Endothelial cell of umbilical vein (primary cell): ENCODE measurements around the gene GNE. TPM values are rescaled to one million over a fixed set of nuclear protein-coding genes. Genes with fewer than 3 reads are reported as not detected.

Experiments
- BruUV-seq: library from RNA; stranded (reverse); fragments of 400-500 nt; replicated peaks from 2 replicates; lab custom pipeline; 2021; lab: Mats Ljungman, UMichigan
- CTCF ChIA-PET: fragments of 300-600, 350-600 bp; sonication (Branson Sonifier 250); formaldehyde crosslinking; loops from one replicate; lab custom pipeline; 2021; ENCODE audit warnings: antibody characterized with exemption, inconsistent platforms; lab: Charles Lee
- POLR2A ChIA-PET: fragments of 300-600, 350-600 bp; sonication (Branson Sonifier 250); formaldehyde crosslinking; loops from one replicate; lab custom pipeline; 2021; ENCODE audit warnings: antibody characterized with exemption, inconsistent platforms; lab: Charles Lee
- DNase-seq: peaks from one replicate; pipeline ENCODE4 v3.0.0-alpha.2; 2011; ENCODE audit warnings: low read depth, low spot score
- FAIRE-seq: peaks from 2 replicates; lab custom pipeline; 2011; peaks lifted over from hg19 to GRCh38; lab: Jason Lieb, UNC
- H2AFZ ChIP-seq: 2 replicates; pipeline ENCODE4 v1.6.0; 2012; ENCODE audit warnings: low read depth, low read length, control low read depth, inconsistent platforms
- H3K27ac ChIP-seq: 2 replicates; pipeline ENCODE4 v1.5.1; 2011; ENCODE audit warnings: low read depth, mild to moderate bottlenecking, control low read depth, low read length, moderate library complexity; ENCODE audit not compliant: insufficient read depth
- H3K27me3 ChIP-seq, 2 experiments: 2 replicates each; pipeline versions ENCODE4 v1.6.0 to v1.6.1; 2011; ENCODE audit warnings: low read length in 2 of 2, mixed read lengths in 1 of 2; ENCODE audit not compliant: control insufficient read depth in 2 of 2, insufficient read depth in 2 of 2
- H3K36me3 ChIP-seq, 2 experiments: 2 replicates in 1 of 2; 3 replicates in 1 of 2; pipeline ENCODE4 v1.5.1; 2011; ENCODE audit warnings: low read length in 2 of 2, mild to moderate bottlenecking in 1 of 2, moderate library complexity in 1 of 2; ENCODE audit not compliant: control insufficient read depth in 2 of 2, insufficient read depth in 2 of 2; ENCODE audit errors: extremely low read depth in 1 of 2
- H3K4me1 ChIP-seq: 3 replicates; pipeline ENCODE4 v1.5.1; 2011; ENCODE audit warnings: mild to moderate bottlenecking, low read length; ENCODE audit not compliant: control insufficient read depth, insufficient read depth; ENCODE audit errors: extremely low read depth
- H3K4me2 ChIP-seq: 2 replicates; pipeline ENCODE4 v1.6.1; 2011; ENCODE audit warnings: low read length, control low read depth, mixed read lengths; ENCODE audit not compliant: insufficient read depth
- H3K4me3 ChIP-seq, 3 experiments: fragments of 200-600 bp in 1 of 3; sonication (generic), shearing (Covaris generic) in 1 of 3; replicated peaks in 1 of 3; 2 replicates each; pipeline ENCODE4 v1.5.1; 2011 to 2016; ENCODE audit warnings: control low read depth in 3 of 3, low read length in 3 of 3, mild to moderate bottlenecking in 2 of 3, inconsistent platforms in 1 of 3, low read depth in 1 of 3, moderate library complexity in 1 of 3; ENCODE audit not compliant: insufficient read depth in 1 of 3
- H3K79me2 ChIP-seq: 2 replicates; pipeline ENCODE4 v1.6.0; 2012; ENCODE audit warnings: low read length, inconsistent platforms; ENCODE audit not compliant: control insufficient read depth, insufficient read depth
- H3K9ac ChIP-seq: replicated peaks from 2 replicates; pipeline ENCODE3; 2011; ENCODE audit warnings: low read length, control low read depth; ENCODE audit not compliant: insufficient read depth; ENCODE audit errors: extremely low read depth
- H3K9me1 ChIP-seq: replicated peaks from 3 replicates; pipeline ENCODE4 v1.6.0; 2011; ENCODE audit warnings: mild to moderate bottlenecking, low read length; ENCODE audit not compliant: control insufficient read depth, insufficient read depth; ENCODE audit errors: extremely low read depth
- H3K9me3 ChIP-seq: replicated peaks from 2 replicates; pipeline ENCODE4 v1.5.1; 2012; ENCODE audit warnings: low read length, inconsistent platforms; ENCODE audit not compliant: control insufficient read depth, insufficient read depth
- H4K20me1 ChIP-seq: replicated peaks from 2 replicates; pipeline ENCODE3; 2011; ENCODE audit warnings: mild to moderate bottlenecking, low read length; ENCODE audit not compliant: control insufficient read depth, insufficient read depth; ENCODE audit errors: extremely low read depth
- CTCF ChIP-seq, 2 donors: IDR thresholded peaks; 1 replicate in 1 of 2; 2 replicates in 1 of 2; pipeline ENCODE4 v1.5.1; 2011; ENCODE audit warnings: low read length in 2 of 2, mild to moderate bottlenecking in 2 of 2, moderate library complexity in 2 of 2, control low read depth in 1 of 2, inconsistent platforms in 1 of 2, low read depth in 1 of 2; ENCODE audit not compliant: insufficient read depth in 1 of 2; ENCODE audit errors: extremely low read depth in 1 of 2
- EZH2 ChIP-seq: IDR thresholded peaks from 2 replicates; pipeline ENCODE4 v1.6.1; 2012; ENCODE audit warnings: borderline replicate concordance, low read depth, mild to moderate bottlenecking, moderate library complexity, low read length, inconsistent platforms; ENCODE audit not compliant: severe bottlenecking
- FOS ChIP-seq: IDR thresholded peaks from 2 replicates; pipeline ENCODE4 v1.6.1; 2011; ENCODE audit warnings: mild to moderate bottlenecking, low read length, moderate library complexity, borderline replicate concordance; ENCODE audit not compliant: insufficient read depth
- GATA2 ChIP-seq: IDR thresholded peaks from 2 replicates; pipeline ENCODE4 v1.7.0; 2011; ENCODE audit warnings: low read depth, mild to moderate bottlenecking, moderate library complexity, mixed read lengths, low read length; ENCODE audit not compliant: insufficient read length, insufficient read depth
- JUN ChIP-seq: IDR thresholded peaks from 2 replicates; pipeline ENCODE4 v1.6.1; 2011; ENCODE audit warnings: borderline replicate concordance, low read depth; ENCODE audit not compliant: insufficient read length, insufficient read depth
- MAX ChIP-seq: IDR thresholded peaks from 2 replicates; pipeline ENCODE4 v1.6.1; 2011; ENCODE audit not compliant: insufficient read depth, insufficient read length
- MYC ChIP-seq: IDR thresholded peaks from one replicate; pipeline ENCODE4 v1.6.1; 2011; ENCODE audit warnings: mild to moderate bottlenecking, low read depth, low read length
- POLR2A ChIP-seq: IDR thresholded peaks from 2 replicates; pipeline ENCODE4 v1.6.1; 2012; ENCODE audit warnings: low read depth, mild to moderate bottlenecking, control low read depth, low read length
- POLR2AphosphoS5 ChIP-seq: IDR thresholded peaks from 2 replicates; pipeline ENCODE4 v1.6.1; 2012; ENCODE audit warnings: low read depth, mild to moderate bottlenecking, control low read depth, low read length, moderate library complexity; ENCODE audit not compliant: insufficient read depth
- dilution Hi-C: fragments of 300-500 bp; cut with MboI; formaldehyde crosslinking; loops from one replicate; pipeline ENCODE4 v1.15.0; 2019; ENCODE audit warnings: low sequenced_read_pairs; ENCODE audit not compliant: extremely low pct_ligation_motif_present
- intact Hi-C: fragments of 100-400 bp; cut with micrococcal nuclease; formaldehyde crosslinking; loops from one replicate; pipeline ENCODE4 v1.10.0; 2022
- polyA plus RNA-seq, 4 experiments: library from polyadenylated mRNA; depleted of rRNA in 3 of 4; stranded (reverse) in 3 of 4; unstranded in 1 of 4; fragments of >200 nt; gene quantifications; 2 replicates each; pipeline versions ENCODE4 v1.2.1 to v1.2.3, GENCODE V29; 2011 to 2012; ENCODE audit warnings: missing spikeins in 1 of 4
- total RNA-seq: library from RNA; stranded (reverse); gene quantifications from 2 replicates; pipeline ENCODE4 v1.2.3, GENCODE V29; 2021

GNE gene
- total and polyA plus RNA-seq, 2 donors (not counting 3 experiments of a cell fraction or from before 2014, with no cell fraction given), result 8.5 to 11.4 TPM

GRCh38 chr9:36208521-36209253 lies 49.6 kb downstream of the GNE start:
- no peak overlapping the region for H3K4me3 ChIP-seq
- H3K9me1 ChIP-seq, result no peaks in the 10 kb centered on the region
- ChIA-PET POLR2A (no interaction called here), CTCF (interaction anchor here (1.6 to 2.5 kb wide), 2 partner anchors 18 to 120 kb away, joined by 8 to 13 read pairs; partner anchors contain the start of gene CLTA)
- H4K20me1 ChIP-seq, result no peaks in the 10 kb centered on the region
- peak overlapping the region; percentile 27 for H3K4me2 ChIP-seq
- peaks cover 31% of the 10 kb centered on the region for H3K4me1 ChIP-seq
- H3K9me3 ChIP-seq, result no peaks in the 10 kb centered on the region
- FAIRE-seq, result peak; percentile 81
- intact Hi-C loops (no loop called here), dilution Hi-C loops (no loop called here)
- BruUV-seq, result no TSS peak
- H3K79me2 ChIP-seq, result peaks cover 63% of the 10 kb centered on the region
- TF ChIP-seq CTCF (IDR thresholded peaks at IDR 0.05; ENCODE audit: extremely low read depth in 1 of 2, insufficient read depth in 1 of 2, low read depth in 1 of 2, low read length in 2 of 2), result no peak
- no peak for TF ChIP-seq JUN
- no peak for TF ChIP-seq MYC
- TF ChIP-seq POLR2AphosphoS5, result no peak
- no peak for TF ChIP-seq EZH2
- TF ChIP-seq MAX, result no peak
- no peak for TF ChIP-seq POLR2A
- TF ChIP-seq FOS, result no peak
- TF ChIP-seq GATA2, result no peak
- H2AFZ ChIP-seq, result no peak overlapping the region
- H3K9ac ChIP-seq, result peak overlapping the region; percentile 48
- no peaks in the 10 kb centered on the region for H3K27me3 ChIP-seq
- peak overlapping the region; percentile 87 for H3K27ac ChIP-seq
- DNase-seq, result peak; percentile 53
- H3K36me3 ChIP-seq, result peaks cover 54 to 75% of the 10 kb centered on the region in 2 experiments
